ENCODE measurements around the gene PTPRK. TPM values are rescaled to one million over a fixed set of nuclear protein-coding genes. Genes with fewer than 3 reads are reported as not detected.

The PTPRK gene
- total and polyA plus RNA-seq, 10 of the 15 experiments (the other 5 are each of a cell fraction or from before 2014, with no cell fraction given) = 0.23 to 1.9 (median 0.55) TPM

- H3K4me2 ChIP-seq (ENCODE audit: control insufficient read depth, insufficient read depth) = no peak overlapping the region
- no peaks in the 10 kb centered on the region for H3K79me2 ChIP-seq (ENCODE audit: control insufficient read depth, insufficient read depth, low read length)
- no TSS peak for BruUV-seq (replicated peaks)
- ChIA-PET POLR2A (no interaction called here), CTCF (no interaction called here), RAD21 (ENCODE audit: unreplicated experiment) (no interaction called here), SMC1A (ENCODE audit: uncharacterized antibody, unreplicated experiment) (no interaction called here)
- H3K9ac ChIP-seq (ENCODE audit: control insufficient read depth, insufficient read depth, low read length) = no peak overlapping the region
- no peaks in the 10 kb centered on the region for H4K20me1 ChIP-seq (ENCODE audit: control insufficient read depth, insufficient read depth)
- no peaks in the 10 kb centered on the region; a peak in 1 of 4 replicates for H3K27me3 ChIP-seq (replicated peaks in 1 of 2; ENCODE audit: control insufficient read depth in 2 of 2, insufficient read depth in 2 of 2, low read length in 1 of 2)
- H2AFZ ChIP-seq (ENCODE audit: control insufficient read depth, low read depth, low read length) = no peak overlapping the region
- H3K9me3 ChIP-seq (replicated peaks; ENCODE audit: control insufficient read depth, insufficient read depth, low read length) = no peaks in the 10 kb centered on the region
- no peak overlapping the region for H3K4me3 ChIP-seq
- no peak for ATAC-seq
- no peaks in the 10 kb centered on the region for H3K4me1 ChIP-seq (ENCODE audit: control insufficient read depth, insufficient read depth, low read length)
- H3K36me3 ChIP-seq (ENCODE audit: control insufficient read depth in 2 of 2, insufficient read depth in 2 of 2, low read length in 1 of 2) = no peaks in the 10 kb centered on the region
- in situ Hi-C loops (cut with MboI) = no loop called here
- no peak overlapping the region for H3K27ac ChIP-seq (ENCODE audit: control insufficient read depth, insufficient read depth)
- intact Hi-C loops (cut with micrococcal nuclease; ENCODE audit: unreplicated experiment) = no loop called here
- FAIRE-seq = no peak
- no peak for DNase-seq (ENCODE audit: low read depth, low spot score)
- no peak for TF ChIP-seq GABPA (IDR thresholded peaks at IDR 0.05; ENCODE audit: low read depth)
- TF ChIP-seq NFYA (IDR thresholded peaks at IDR 0.05; ENCODE audit: borderline replicate concordance, low read depth, low read length) = no peak
- TF ChIP-seq TBL1XR1 (IDR thresholded peaks at IDR 0.05; ENCODE audit: low read depth, low read length) = no peak
- no peak for TF ChIP-seq TCF12 (IDR thresholded peaks at IDR 0.05; ENCODE audit: low read depth, low read length)
- TF ChIP-seq NRF1 (conservative IDR thresholded peaks at IDR 0.05; ENCODE audit: low read depth, low read length) = no peak
- no peak for TF ChIP-seq BCL3 (IDR thresholded peaks at IDR 0.05; ENCODE audit: borderline replicate concordance, insufficient read depth, low read depth, low read length, poor library complexity, severe bottlenecking)
- no peak for TF ChIP-seq FOXM1 (IDR thresholded peaks at IDR 0.05; ENCODE audit: low read depth, low read length)
- no peak for TF ChIP-seq ZZZ3 (IDR thresholded peaks at IDR 0.05; ENCODE audit: control insufficient read depth, insufficient read length, low read depth)
- no peak for TF ChIP-seq KLF5 (IDR thresholded peaks at IDR 0.05; ENCODE audit: partially characterized antibody)
- TF ChIP-seq NFXL1 (IDR thresholded peaks at IDR 0.05; ENCODE audit: borderline replicate concordance) = no peak
- TF ChIP-seq POU2F2 (IDR thresholded peaks at IDR 0.05; ENCODE audit: borderline replicate concordance, low read depth, low read length) = no peak
- no peak for TF ChIP-seq EZH2 (IDR thresholded peaks at IDR 0.05; ENCODE audit: borderline replicate concordance, control insufficient read depth, low read depth, low read length)
- TF ChIP-seq MEF2A (IDR thresholded peaks at IDR 0.05; ENCODE audit: insufficient read depth, low read depth, low read length) = no peak
- TF ChIP-seq SKIL (IDR thresholded peaks at IDR 0.05; ENCODE audit: low read depth, poor library complexity, severe bottlenecking) = no peak
- no peak for TF ChIP-seq NFIC (IDR thresholded peaks at IDR 0.05; ENCODE audit: low read depth, low read length)
- TF ChIP-seq USF2 (IDR thresholded peaks at IDR 0.05; ENCODE audit: borderline replicate concordance, low read depth, low read length) = no peak
- no peak for TF ChIP-seq CREM (IDR thresholded peaks at IDR 0.05; ENCODE audit: low read depth)
- TF ChIP-seq IKZF2 (IDR thresholded peaks at IDR 0.05) = no peak
- TF ChIP-seq MEF2B (IDR thresholded peaks at IDR 0.05; ENCODE audit: partially characterized antibody, poor library complexity, severe bottlenecking) = no peak
- no peak for TF ChIP-seq SIN3A (IDR thresholded peaks at IDR 0.05; ENCODE audit: low read depth, low read length)
- 30% methylated on average over 10 of the region's 10 CpGs for WGBS (ENCODE audit: insufficient coverage, insufficient replicate concordance, low lambda C conversion rate, missing lambda C conversion rate)
These were observed 82.7 kb downstream of the PTPRK start for GRCh38 chr6:128437685-128438084.

Measured in GM12878 (cell line).